IgD-negative memory B cell (primary cell): ENCODE data around the gene KIAA1614. TPM values are rescaled to one million over a fixed set of nuclear protein-coding genes. Genes with fewer than 3 reads are reported as not detected.

Experiments
- H3K27ac Mint-ChIP-seq, 3 donors: one replicate each; pipeline ENCODE4 v1.8.0; 2020 to 2022; ENCODE audit warnings: mild to moderate bottlenecking in 3 of 3, mixed read lengths in 3 of 3, moderate library complexity in 1 of 3
- H3K27me3 Mint-ChIP-seq: one replicate; pipeline ENCODE4 v1.8.0; 2021; ENCODE audit warnings: mixed read lengths
- H3K36me3 Mint-ChIP-seq: one replicate; pipeline ENCODE4 v1.8.0; 2020; ENCODE audit warnings: mild to moderate bottlenecking, mixed read lengths
- H3K4me1 Mint-ChIP-seq, 3 donors: one replicate each; pipeline ENCODE4 v1.8.0; 2020 to 2022; ENCODE audit warnings: mixed read lengths in 3 of 3, mild to moderate bottlenecking in 1 of 3
- H3K4me3 Mint-ChIP-seq, 4 donors: one replicate each; pipeline ENCODE4 v1.8.0; 2020 to 2022; ENCODE audit warnings: mild to moderate bottlenecking in 4 of 4, mixed read lengths in 4 of 4, moderate library complexity in 3 of 4
- H3K9me3 Mint-ChIP-seq, 3 donors: one replicate each; pipeline ENCODE4 v1.8.0; 2020 to 2021; ENCODE audit warnings: mixed read lengths in 3 of 3, mild to moderate bottlenecking in 1 of 3
- polyA plus RNA-seq: library from polyadenylated mRNA; unstranded; fragments of 300-500 nt; fragmentation: Illumina TruSeq; gene quantifications from one replicate; pipeline ENCODE4 v1.2.3, GENCODE V29; 2021

The KIAA1614 gene
- polyA plus RNA-seq, 1 donor from 2014 or later, result not detected

DNA sequence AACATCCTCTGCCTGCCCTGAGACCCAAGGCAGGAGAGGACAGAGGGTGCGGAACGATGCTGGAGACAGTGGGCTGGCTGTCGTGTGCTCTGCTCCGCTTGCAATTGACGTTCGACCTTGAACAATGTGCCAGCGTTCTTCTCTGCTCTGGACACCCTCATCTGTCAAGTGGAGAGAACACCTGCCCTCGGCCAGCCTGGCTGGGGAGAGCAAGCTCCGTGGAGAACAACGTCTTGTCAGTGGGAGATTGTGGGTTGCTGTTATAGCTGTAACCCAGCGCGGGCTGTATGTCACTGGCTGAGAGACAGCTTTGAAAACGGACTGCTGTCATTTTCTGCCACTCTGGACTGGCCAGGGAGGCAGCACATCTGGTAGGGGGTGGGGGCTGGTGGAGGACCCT is 14.7 kb downstream of the KIAA1614 start:
- Mint-ChIP-seq H3K9me3 (no peaks in the 10 kb centered on the region), H3K36me3 (no peaks in the 10 kb centered on the region), H3K27ac (no peak overlapping the region), H3K4me1 (no peaks in the 10 kb centered on the region), H3K27me3 (peaks cover 15% of the 10 kb centered on the region), H3K4me3 (no peak overlapping the region)

DNA sequence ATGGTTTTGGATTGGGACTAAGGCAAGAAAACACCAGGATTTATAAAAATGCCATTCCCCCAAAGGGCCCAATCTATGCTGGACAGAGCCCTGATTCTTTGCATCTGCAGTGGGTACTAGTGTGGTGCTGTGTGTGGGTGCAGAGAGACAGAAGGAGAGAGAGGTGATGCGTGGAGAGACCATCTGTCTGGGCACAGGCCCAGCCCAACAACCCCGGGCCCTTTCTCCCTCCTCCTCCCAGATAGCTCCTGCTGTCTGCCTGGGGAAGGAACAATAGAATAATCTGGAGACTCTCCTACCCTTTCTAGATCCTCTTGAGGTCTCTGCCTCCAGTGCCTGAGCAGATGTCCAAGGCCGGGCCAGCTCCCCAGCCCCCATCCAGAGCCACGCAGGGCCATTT is 15.1 kb downstream of the KIAA1614 start:
- H3K36me3 Mint-ChIP-seq, result no peaks in the 10 kb centered on the region
- no peaks in the 10 kb centered on the region for H3K4me1 Mint-ChIP-seq
- no peak overlapping the region for H3K27ac Mint-ChIP-seq
- no peak overlapping the region for H3K4me3 Mint-ChIP-seq
- peaks cover 12% of the 10 kb centered on the region for H3K27me3 Mint-ChIP-seq
- H3K9me3 Mint-ChIP-seq, result no peaks in the 10 kb centered on the region

DNA sequence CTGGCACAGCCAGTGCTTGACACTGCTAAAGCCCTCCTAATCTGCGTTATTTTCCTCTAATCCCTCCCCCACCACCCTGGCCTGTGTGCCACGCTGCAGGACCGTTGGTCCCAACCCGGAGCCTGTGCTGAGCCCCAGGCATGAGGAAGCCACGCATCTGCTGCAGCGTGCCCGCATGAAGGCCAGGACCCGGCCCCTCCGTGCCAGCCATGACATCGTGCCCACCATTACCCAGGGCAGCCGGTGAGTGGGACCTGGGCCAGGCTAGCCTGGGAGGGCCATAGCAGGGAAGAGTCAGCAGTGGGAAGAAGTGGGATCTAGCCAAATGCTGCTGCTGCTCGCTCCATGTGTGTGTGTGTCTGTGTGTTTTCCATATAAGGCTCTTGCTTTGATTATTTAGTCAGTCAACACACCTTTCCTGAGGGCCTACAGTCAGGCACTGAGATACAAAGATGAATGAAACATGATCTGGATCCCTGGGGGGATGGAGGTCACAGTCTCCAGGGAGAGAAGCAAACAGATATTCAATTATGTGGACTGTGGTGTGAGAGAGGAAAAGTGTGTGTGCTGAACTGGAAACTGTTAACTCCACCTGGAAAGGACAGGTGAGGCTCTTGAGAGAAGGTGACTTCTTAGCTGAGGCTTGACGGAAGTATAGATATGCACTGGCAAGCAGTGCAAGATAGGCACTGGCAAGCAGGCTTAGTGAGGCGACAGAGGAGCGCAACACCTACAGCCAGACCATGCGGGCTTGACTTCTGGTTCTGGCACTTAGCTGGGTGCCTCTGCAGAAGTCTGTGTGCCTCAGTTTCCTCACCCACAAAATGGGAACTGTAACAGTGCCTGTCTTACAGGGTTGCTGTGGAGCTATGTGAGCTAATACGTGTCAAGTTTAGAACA is 15.9 kb downstream of the KIAA1614 start:
- Mint-ChIP-seq H3K4me1 (no peaks in the 10 kb centered on the region), H3K9me3 (no peaks in the 10 kb centered on the region), H3K36me3 (no peaks in the 10 kb centered on the region), H3K27ac (no peak overlapping the region), H3K4me3 (no peak overlapping the region), H3K27me3 (peaks cover 8% of the 10 kb centered on the region)

DNA sequence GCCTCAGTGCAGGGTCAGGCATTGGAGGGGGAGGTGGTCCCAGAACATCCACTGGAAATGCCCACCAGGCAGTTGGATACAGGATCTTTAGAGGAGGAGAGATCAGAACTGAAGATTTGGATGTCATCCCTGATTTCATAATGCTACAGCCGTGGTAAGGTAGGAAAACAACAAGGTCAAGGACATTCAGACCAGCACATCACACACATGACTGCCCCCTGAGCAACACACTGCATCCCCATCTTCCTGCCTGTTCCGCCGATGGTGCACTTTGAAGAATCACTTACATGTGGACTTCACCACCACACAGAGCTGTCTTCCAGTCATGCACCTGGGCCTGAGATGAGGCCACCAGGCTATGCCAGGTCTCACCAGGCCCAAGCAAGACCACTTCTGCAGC is 16.7 kb downstream of the KIAA1614 start:
- H3K4me1 Mint-ChIP-seq, result peaks cover 0 to under 1% (median under 1%) of the 10 kb centered on the region in 3 donors
- H3K4me3 Mint-ChIP-seq, result no peak overlapping the region
- peaks cover 4% of the 10 kb centered on the region for H3K27me3 Mint-ChIP-seq
- no peaks in the 10 kb centered on the region for H3K9me3 Mint-ChIP-seq
- H3K27ac Mint-ChIP-seq, result no peak overlapping the region
- no peaks in the 10 kb centered on the region for H3K36me3 Mint-ChIP-seq

DNA sequence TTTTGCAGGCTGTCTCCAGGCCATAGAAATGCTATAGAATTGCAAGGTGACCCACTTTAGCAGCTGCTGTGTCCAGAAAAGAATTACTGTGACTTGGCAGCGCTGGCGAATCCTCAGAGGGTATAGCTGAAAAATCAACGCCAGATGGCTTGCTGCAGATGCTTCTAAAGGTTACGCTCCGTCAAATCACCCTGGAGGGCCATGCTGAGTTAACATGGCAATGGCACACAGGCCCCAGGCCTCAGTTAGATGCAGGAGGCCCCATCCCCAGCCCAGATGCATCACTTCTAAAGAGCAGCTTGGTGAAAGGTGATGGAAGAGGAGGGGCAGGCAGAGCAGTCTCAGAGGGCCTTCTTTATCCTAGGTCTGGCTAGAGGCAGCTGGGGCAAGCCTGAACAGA is 18.0 kb downstream of the KIAA1614 start:
- H3K27me3 Mint-ChIP-seq, result peaks cover 2% of the 10 kb centered on the region
- H3K36me3 Mint-ChIP-seq, result no peaks in the 10 kb centered on the region
- peak overlapping the region in 1 of 3 donors; percentile 44 for H3K27ac Mint-ChIP-seq
- no peaks in the 10 kb centered on the region for H3K9me3 Mint-ChIP-seq
- no peak overlapping the region for H3K4me3 Mint-ChIP-seq
- H3K4me1 Mint-ChIP-seq, result peaks cover 2 to 5% (median 3%) of the 10 kb centered on the region in 3 donors

DNA sequence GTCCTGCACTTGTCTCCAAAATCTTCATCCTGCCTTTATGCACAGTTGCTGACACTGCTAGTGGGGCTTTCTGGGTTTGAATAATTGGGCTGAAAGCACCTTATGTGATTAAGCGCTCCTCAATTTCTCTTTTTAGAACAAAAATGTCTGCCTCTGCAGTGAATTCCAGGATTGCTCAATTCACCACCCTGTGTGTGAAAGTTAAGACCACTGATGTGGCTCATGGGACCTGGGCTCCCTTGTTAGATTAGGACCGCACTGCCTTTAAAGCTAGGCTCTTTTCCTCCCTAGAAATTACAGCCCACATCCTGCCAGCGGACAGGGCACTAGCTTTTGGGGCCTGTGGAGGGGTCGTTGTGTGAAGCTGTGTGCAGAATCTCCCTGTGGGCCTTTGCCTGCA is 18.8 kb downstream of the KIAA1614 start:
- peaks cover 2 to 5% (median 3%) of the 10 kb centered on the region in 3 donors for H3K4me1 Mint-ChIP-seq
- no peak overlapping the region for H3K27ac Mint-ChIP-seq
- H3K27me3 Mint-ChIP-seq, result peaks cover 2% of the 10 kb centered on the region
- H3K4me3 Mint-ChIP-seq, result no peak overlapping the region
- no peaks in the 10 kb centered on the region for H3K9me3 Mint-ChIP-seq
- H3K36me3 Mint-ChIP-seq, result no peaks in the 10 kb centered on the region

DNA sequence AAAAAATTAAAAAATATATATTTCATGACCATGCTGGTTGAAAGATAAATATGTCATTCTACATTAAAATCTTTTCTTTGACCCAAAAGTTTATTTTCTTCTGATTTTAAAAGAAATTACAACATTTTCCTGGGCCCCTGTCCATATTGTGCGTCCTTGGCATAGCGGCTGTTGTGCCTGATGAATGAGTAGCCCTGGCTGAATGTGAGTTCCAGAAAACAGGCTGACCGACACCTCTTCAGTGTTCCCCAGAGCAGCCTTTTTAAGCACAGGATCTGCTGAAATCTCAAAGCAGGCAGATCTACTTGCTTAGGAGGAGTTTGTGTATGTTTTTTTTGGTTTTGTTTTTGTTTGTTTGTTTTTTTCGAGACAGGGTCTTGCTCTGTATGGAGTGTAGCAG is 19.7 kb downstream of the KIAA1614 start:
- Mint-ChIP-seq H3K4me1 (peaks cover 2 to 5% (median 3%) of the 10 kb centered on the region in 3 donors), H3K27ac (no peak overlapping the region), H3K9me3 (no peaks in the 10 kb centered on the region), H3K4me3 (no peak overlapping the region), H3K36me3 (no peaks in the 10 kb centered on the region), H3K27me3 (peaks cover 2% of the 10 kb centered on the region)

DNA sequence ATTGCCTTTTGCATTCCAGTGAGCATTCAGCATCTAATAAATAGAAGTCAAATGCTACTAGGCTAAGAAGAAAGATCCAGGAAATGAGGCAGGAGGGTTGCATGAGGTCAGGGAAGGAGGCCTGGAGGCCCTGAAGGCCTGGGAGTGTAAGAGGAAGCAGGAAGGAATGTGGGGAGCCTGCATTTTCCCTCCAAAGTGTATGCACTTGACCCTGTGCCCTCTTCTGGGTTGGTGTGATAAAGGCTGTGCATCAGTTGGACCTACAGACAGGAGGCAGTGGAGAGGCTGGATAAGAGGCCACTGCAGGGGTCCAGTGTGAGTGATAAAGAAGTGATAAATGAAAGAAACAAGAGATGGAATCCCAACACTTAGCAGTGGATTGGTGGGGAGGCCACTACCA is 20.4 kb downstream of the KIAA1614 start:
- Mint-ChIP-seq H3K27me3 (peaks cover 2% of the 10 kb centered on the region), H3K9me3 (no peaks in the 10 kb centered on the region), H3K27ac (no peak overlapping the region), H3K36me3 (no peaks in the 10 kb centered on the region), H3K4me3 (no peak overlapping the region), H3K4me1 (peaks cover 2 to 5% (median 3%) of the 10 kb centered on the region in 3 donors)

DNA sequence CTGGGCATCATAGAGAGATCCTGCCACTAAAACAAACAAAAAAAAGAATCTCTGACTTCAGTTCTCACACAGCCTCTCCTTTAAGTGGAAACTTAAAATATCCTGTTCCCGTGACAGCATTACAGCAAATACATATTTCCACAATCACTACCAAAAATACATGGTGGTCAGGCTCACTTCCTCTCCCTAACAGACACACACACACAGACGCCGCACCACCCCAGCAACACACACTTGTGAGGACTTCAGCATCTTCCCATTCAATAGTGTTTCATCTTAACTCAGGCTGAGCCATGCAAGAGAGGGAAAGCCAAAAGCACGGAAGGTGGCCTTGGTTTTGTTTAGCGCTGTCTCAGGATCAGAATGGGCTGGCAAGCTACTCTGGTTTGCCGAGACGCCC is 21.9 kb downstream of the KIAA1614 start:
- H3K4me1 Mint-ChIP-seq, result peaks cover 2 to 5% (median 3%) of the 10 kb centered on the region in 3 donors
- no peaks in the 10 kb centered on the region for H3K9me3 Mint-ChIP-seq
- H3K36me3 Mint-ChIP-seq, result no peaks in the 10 kb centered on the region
- peaks cover 4% of the 10 kb centered on the region for H3K27me3 Mint-ChIP-seq
- H3K4me3 Mint-ChIP-seq, result no peak overlapping the region
- H3K27ac Mint-ChIP-seq, result no peak overlapping the region

DNA sequence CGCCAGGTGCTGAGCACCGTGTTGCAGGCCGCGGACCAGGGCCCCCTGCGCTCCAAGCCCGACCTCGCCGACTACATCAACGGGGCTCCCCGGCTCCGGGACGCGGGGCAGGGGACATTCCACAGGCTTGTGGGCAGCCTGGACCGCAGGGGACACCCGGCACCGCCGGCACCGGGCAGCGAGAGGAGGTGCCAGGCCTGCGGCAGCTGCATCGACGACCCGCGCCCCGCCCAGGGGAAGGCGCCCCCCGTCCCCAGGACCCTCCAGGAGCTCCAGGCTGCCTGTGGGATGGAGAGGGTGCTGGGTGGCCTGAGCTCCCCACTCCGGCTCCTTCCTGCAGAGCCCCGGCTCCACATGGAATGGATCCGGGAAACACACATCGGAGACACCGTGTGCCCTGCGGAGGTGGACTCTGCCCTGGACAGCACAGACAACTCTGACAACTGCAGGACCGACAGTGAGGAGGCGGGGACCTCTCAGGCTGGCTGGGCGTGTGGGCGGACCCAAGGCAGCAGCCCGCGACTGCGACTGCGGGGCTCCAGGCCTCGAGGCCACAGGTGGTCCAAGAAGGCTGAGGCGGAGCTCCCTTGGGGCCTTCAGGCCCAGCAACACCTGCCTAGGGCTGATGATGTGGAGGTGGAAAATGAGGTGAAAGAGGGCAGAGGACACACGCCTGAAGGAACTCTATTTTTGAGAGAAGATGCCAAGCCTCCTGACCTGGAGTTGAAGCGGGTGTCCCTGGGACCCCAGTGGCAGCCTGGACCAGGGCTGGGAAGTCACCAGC is 22.8 kb downstream of the KIAA1614 start:
- no peaks in the 10 kb centered on the region for H3K36me3 Mint-ChIP-seq
- peak overlapping the region in 2 of 4 donors; percentile 23 to 63 for H3K4me3 Mint-ChIP-seq

DNA sequence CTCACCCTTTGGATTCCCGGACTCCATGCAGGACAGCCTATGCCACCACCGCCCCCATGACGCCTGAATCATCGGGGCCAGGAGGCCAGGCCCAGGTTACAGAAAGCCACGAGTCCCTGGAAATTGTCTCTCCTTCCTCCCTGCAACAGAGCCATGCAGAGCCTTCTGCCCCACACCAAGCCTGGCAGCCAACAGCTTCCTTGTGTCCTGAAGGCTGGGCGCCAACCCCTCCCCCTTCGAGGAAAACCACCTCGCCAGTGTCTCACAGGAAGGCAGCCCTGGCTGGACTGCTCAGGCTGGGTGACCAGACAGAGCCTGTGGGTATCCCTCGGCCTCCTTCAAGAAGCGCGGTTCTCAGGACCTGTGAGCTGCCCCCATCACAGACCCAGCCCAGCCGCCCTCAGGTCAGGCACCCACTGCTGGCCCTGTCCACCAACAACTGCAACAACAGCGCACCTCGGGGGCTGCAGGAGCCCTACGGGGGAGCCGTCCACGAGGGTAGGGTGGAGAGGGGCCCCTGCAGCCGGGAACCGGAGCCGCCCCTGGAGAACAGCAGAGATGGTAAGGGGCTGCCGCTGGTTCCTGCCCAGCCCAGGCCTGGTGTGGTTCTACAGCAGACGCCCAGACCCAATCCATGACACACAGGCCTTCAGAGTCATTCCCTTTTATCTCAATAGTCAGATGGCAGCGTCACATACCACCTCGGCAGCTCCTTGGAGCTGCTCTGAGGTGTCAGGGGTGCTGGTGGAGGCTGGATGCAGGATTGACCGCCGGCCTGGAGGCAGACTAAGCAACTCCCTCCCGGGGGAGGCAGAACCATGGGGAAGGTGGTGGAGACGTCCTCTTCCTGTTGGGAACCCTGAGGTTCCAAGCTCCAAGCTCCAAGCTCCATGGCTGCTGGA is 23.7 kb downstream of the KIAA1614 start:
- peak overlapping the region in 1 of 3 donors; percentile 39 for H3K27ac Mint-ChIP-seq
- H3K36me3 Mint-ChIP-seq, result no peaks in the 10 kb centered on the region
- H3K4me1 Mint-ChIP-seq, result peaks cover 3 to 5% (median 4%) of the 10 kb centered on the region in 3 donors
- peaks cover 4% of the 10 kb centered on the region for H3K27me3 Mint-ChIP-seq
- H3K4me3 Mint-ChIP-seq, result peak overlapping the region in 1 of 4 donors; percentile 22
- no peaks in the 10 kb centered on the region for H3K9me3 Mint-ChIP-seq

More for the DNA sequence above, 22.8 kb downstream of the KIAA1614 start:
- Mint-ChIP-seq H3K27ac (no peak overlapping the region), H3K4me1 (peaks cover 3 to 5% (median 4%) of the 10 kb centered on the region in 3 donors), H3K27me3 (peaks cover 4% of the 10 kb centered on the region), H3K9me3 (no peaks in the 10 kb centered on the region)

DNA sequence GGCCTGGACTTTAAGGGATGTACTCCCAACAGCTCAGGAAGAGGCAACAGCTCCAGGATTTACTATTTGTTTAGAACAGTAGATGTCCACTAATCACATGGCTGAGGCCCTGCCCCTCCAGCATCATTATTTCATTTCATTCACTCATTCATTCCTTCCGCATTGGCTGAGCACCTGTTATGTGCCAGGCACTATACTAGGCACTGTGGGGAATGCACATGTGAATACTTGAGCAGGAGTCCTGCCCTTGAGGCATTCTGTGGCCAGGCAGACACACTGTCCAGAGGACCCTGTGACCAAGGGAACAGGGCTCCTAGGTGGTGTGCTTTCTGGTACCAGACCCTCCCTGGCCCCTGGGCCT is 24.3 kb downstream of the KIAA1614 start:
- Mint-ChIP-seq H3K4me1 (peaks cover 3 to 5% (median 4%) of the 10 kb centered on the region in 3 donors), H3K9me3 (no peaks in the 10 kb centered on the region), H3K27ac (peak overlapping the region in 1 of 3 donors; percentile 57), H3K27me3 (peaks cover 4% of the 10 kb centered on the region), H3K4me3 (no peak overlapping the region), H3K36me3 (no peaks in the 10 kb centered on the region)

DNA sequence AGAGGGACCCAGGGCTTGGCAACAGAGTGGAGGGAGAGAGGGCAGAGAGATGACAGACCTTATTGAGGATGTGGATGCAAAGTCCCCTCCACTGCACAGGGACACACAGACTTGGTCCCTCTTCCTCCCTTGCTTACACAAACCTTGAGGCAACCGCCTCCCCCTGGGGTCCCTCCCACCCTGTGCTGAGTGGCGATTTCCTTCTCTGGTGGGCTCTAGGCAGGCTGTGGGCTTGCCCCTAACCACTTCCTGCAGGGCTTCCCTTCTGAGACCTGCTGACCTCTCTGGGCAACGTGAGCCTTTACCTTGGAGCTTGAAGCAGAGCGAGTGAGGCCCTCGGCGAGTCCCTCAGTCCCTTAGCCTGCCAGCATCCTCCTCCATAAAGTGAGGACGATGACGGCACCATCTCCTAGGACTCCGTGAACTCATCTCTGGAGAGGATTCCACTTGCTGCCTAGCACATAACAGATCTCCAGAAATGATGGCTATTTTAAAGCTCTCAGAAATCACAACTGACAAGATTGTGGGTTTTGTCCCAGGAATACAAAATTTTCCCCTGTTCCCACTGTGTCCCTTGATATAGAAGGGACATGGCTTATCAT is 25.0 kb downstream of the KIAA1614 start:
- H3K36me3 Mint-ChIP-seq, result no peaks in the 10 kb centered on the region
- H3K4me3 Mint-ChIP-seq, result peak overlapping the region in 1 of 4 donors; percentile 28
- H3K27ac Mint-ChIP-seq, result peak overlapping the region in 1 of 3 donors; percentile 35

DNA sequence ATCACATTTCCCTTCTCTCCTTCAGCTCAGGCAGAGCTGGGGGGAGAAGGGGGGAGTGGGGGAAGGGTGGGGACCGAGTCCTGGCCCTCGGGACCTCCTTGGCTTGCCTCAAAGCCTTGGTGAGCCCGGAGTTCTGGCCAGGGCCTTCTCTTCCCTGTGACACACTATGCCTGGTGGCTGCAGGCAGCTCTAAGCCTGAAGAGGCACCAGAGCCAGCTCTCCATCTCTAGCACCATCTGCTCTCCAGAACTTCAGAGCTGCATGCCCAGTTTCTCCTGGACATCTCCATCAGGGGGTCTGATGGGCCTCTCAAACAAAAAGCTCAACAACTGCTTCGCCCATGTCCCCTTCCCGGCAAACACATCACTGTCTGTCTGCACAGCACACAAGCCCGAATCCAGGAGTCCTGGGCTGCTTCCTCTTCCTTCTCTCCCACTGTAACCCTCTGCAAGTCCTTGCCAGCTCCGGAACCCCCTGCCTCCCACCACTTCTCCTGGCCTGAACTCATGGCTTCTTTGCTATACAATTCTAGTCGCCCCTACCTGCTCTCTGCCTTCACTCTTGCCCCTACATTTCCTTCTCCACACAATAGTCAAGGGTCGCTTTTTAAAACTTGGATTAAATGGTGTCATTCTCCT is 26.5 kb downstream of the KIAA1614 start:
- no peak overlapping the region for H3K4me3 Mint-ChIP-seq
- no peaks in the 10 kb centered on the region for H3K36me3 Mint-ChIP-seq

More for the DNA sequence above, 25.0 kb downstream of the KIAA1614 start:
- peaks cover 3 to 5% (median 4%) of the 10 kb centered on the region in 3 donors for H3K4me1 Mint-ChIP-seq
- peaks cover 4% of the 10 kb centered on the region for H3K27me3 Mint-ChIP-seq
- no peaks in the 10 kb centered on the region for H3K9me3 Mint-ChIP-seq

More for the DNA sequence above, 26.5 kb downstream of the KIAA1614 start:
- H3K27me3 Mint-ChIP-seq, result peaks cover 4% of the 10 kb centered on the region
- H3K27ac Mint-ChIP-seq, result no peak overlapping the region
- no peaks in the 10 kb centered on the region for H3K9me3 Mint-ChIP-seq
- peaks cover 3 to 5% (median 4%) of the 10 kb centered on the region in 3 donors for H3K4me1 Mint-ChIP-seq
